Pancreas (tissue), 10 donors: ENCODE data around the gene BEST4. TPM values are rescaled to one million over a fixed set of nuclear protein-coding genes. Genes with fewer than 3 reads are reported as not detected.
A peak's percentile ranks its signal among the peaks of the same experiment; 100 is the strongest.

ENCODE experiments used
- ATAC-seq, 4 donors: fragments of 200-7000 bp; cut with Tn5 transposase; one replicate each; pipeline versions ENCODE4 v1.8.0 to v1.9.1; 2020; ENCODE audit warnings: mild to moderate bottlenecking in 4 of 4, moderate library complexity in 4 of 4
- DNase-seq, 6 donors: peaks; one replicate each; pipeline ENCODE4 v3.0.0-alpha.2; 2020
- FAIRE-seq: peaks from 2 replicates; lab custom pipeline; 2012; peaks lifted over from hg19 to GRCh38; lab: Jason Lieb, UNC
- H3K27ac ChIP-seq, 4 donors: fragments of 200-600 bp; sonication (generic); 1 replicate in 3 of 4; 2 replicates in 1 of 4; pipeline versions ENCODE4 v1.5.0 to v1.8.0; 2020
- H3K27me3 ChIP-seq, 4 donors: fragments of 200-600 bp; one replicate each; pipeline ENCODE4 v1.8.0; 2021
- H3K36me3 ChIP-seq, 3 donors: fragments of 200-600 bp; sonication (generic) in 1 of 3; one replicate each; pipeline versions ENCODE4 v1.5.0 to v1.8.0; 2020 to 2021
- H3K4me1 ChIP-seq, 3 donors: fragments of 200-600 bp; one replicate each; pipeline ENCODE4 v1.8.0; 2021
- H3K4me3 ChIP-seq, 4 donors: fragments of 200-600 bp; sonication (generic) in 2 of 4; one replicate each; pipeline versions ENCODE4 v1.5.0 to v1.8.0; 2020 to 2021
- H3K9me3 ChIP-seq, 4 donors: fragments of 200-600 bp; one replicate each; pipeline ENCODE4 v1.8.0; 2021
- CTCF ChIP-seq, 4 donors: fragments of 200-600 bp; sonication (generic) in 3 of 4; IDR thresholded peaks; one replicate each; pipeline versions ENCODE4 v1.5.0 to v1.8.0; 2021; ENCODE audit warnings: antibody characterized with exemption in 4 of 4
- WGBS, 2 donors: extraction: QIAGEN DNeasy Blood & Tissue Kit; methylation state at CpG; one replicate each; pipeline ENCODE4 v1.1.7; 2013; 5-methylcytosine and 5-hydroxymethylcytosine counted together
- intact Hi-C, 3 donors: fragments of 100-400 bp; cut with DNase I; formaldehyde crosslinking; loops; one replicate each; pipeline versions ENCODE4 v1.11.1 to v1.14.2; 2022
- polyA plus RNA-seq, 2 donors: library from polyadenylated mRNA; stranded (reverse); fragments of 200-250 nt; gene quantifications; one replicate each; pipeline ENCODE4 v1.2.3, GENCODE V29; 2013
- total RNA-seq, 6 donors: library from RNA; stranded (reverse); fragmentation: NEBNext Ultra II Directional in 4 of 6; extraction: Animal tissue kit (Norgen Biotek cat#: 25700) in 4 of 6; gene quantifications; one replicate each; pipeline versions ENCODE4 v1.2.1 to v1.2.4, GENCODE V29; 2021 to 2023
- donor health status: healthy with polysubstance abuse.
- donor health status: DM: no; HTN: no; CAD: no; lungs with moderate emphysema.
- donor health status: DM: no; HTN: no; CAD: no.
- donor health status: control.
- donor health status: control.
- donor health status: Bipolar disorder and iron deficiency.
- donor health status: DM: yes; HTN: yes; CAD: no.
- donor health status: DM: no; HTN: no; CAD: no.
- donor health status: DM: no; HTN: no; CAD: no.
- donor health status: DM: yes; HTN: yes; CAD: no.

BEST4 gene
- total and polyA plus RNA-seq, 8 donors, result 0.12 to 0.68 (median 0.36) TPM

DNA sequence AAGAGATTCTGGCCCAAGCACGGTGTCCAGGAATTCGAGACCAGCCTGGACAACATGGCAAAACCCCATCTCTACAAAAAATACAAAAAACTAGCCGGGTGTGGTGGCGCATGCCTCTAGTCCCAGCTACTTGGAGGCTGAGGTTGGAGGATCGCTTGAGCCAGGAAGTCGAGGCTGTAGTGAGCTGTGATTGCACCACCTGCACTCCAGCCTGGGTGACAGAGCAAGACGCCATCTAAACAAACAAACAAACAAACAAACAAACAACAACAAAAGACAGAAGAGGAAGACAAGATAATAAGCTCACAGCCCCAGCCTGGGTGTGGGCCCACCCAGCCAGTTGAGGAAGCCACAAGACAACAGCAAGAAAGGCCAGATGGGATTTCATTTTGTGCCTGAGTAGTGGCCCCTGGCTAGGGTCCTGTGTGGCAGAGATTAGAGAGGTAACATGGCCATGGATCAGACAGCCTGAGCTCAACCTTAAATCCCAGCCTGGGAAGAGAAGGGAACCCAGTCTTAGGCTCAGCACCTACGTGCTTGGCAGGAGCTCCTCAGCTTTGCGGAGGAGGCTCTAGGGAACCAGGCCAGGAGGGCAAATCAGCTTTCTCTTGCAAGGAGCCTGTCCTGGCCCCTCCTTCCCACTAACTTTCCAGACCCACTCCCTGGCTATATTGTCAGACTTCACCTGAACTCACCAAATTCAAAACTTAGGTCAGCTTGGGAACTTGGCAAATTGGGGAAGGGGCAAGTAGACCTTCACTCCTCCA lies 4.9 kb upstream of the BEST4 start:
- ATAC-seq (no peak), FAIRE-seq (no peak), DNase-seq (peak in 2 of 6 donors; percentile 13 to 27)
- H3K36me3 ChIP-seq, result no peaks in the 10 kb centered on the region
- no peaks in the 10 kb centered on the region for H3K27me3 ChIP-seq
- H3K4me1 ChIP-seq, result no peaks in the 10 kb centered on the region
- no peak overlapping the region for H3K4me3 ChIP-seq
- no peak for TF ChIP-seq CTCF (IDR thresholded peaks at IDR 0.05)
- 82 to 83% methylated on average over 9 of the region's 9 CpGs for WGBS, 2 donors
- no peak overlapping the region for H3K27ac ChIP-seq
- H3K9me3 ChIP-seq, result no peaks in the 10 kb centered on the region
- intact Hi-C loops, result loop anchor here in 1 of 3 donors (10.0 kb wide), 1 partner anchor 512 kb away; no protein-coding TSS in a partner anchor

DNA sequence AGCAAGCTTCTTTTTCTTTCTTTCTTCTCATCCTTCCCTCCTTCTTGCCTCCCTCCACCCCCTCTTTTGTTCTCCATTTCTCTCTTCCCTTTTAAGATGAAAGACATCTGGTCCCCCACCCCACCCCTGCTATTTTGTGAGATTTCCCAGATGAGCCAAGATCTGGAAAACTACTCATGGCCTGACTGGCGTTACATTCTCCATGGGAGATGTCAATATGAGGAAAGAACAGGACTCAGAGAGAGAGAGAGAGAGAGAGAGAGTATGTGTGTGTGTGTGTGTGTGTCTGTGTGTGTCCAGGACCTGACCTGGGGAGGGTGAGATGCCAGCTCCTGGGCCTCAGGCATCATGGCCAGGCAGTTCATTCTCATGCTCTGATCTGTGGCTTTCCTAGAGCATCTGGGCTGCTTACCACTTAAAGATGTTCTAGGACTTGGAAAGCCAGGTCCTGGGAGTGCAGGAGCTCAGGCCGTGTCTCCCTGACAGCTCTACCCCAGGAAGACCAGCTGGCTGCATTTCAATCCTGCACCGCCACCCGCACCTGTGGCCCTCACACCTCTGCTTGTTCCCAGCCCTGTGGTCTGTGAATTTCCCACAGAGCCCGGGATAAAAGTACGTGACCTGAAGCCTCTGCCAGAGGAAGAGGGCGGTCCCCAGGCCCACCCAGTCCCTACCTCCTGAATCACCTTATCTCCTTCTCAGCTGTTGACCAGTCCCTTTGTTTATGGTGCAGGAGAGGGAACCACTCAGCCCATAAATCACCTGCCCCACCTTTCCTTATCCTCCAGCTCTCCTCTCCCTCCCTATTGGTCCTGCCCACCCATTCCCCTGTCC lies 3.2 kb upstream of the BEST4 start:
- FAIRE-seq, result no peak
- no peaks in the 10 kb centered on the region for H3K27me3 ChIP-seq
- no peak overlapping the region for H3K27ac ChIP-seq
- H3K4me1 ChIP-seq, result peaks cover 0 to 3% (median 0%) of the 10 kb centered on the region in 3 donors
- peak in 1 of 6 donors; percentile 28 for DNase-seq
- no peaks in the 10 kb centered on the region for H3K36me3 ChIP-seq
- intact Hi-C loops, result loop anchor here in 1 of 3 donors (10.0 kb wide), 1 partner anchor 514 kb away; no protein-coding TSS in a partner anchor
- H3K9me3 ChIP-seq, result no peaks in the 10 kb centered on the region
- no peak for TF ChIP-seq CTCF (IDR thresholded peaks at IDR 0.05)
- 35 to 50% methylated on average over 7 of the region's 7 CpGs for WGBS, 2 donors
- peak in 1 of 4 donors; percentile 10 for ATAC-seq
- H3K4me3 ChIP-seq, result no peak overlapping the region

GRCh38 chr1:44787506-44787905 lies 464 bp downstream of the BEST4 start:
- Histone ChIP-seq H3K4me1 (peaks cover 0 to 10% (median 0%) of the 10 kb centered on the region in 3 donors), H3K4me3 (no peak overlapping the region), H3K9me3 (no peaks in the 10 kb centered on the region), H3K27me3 (no peaks in the 10 kb centered on the region), H3K27ac (no peak overlapping the region), H3K36me3 (no peaks in the 10 kb centered on the region)
- intact Hi-C loops, result loop anchor here in 1 of 3 donors (5.0 kb wide), 2 partner anchors 55 to 225 kb away; partner anchors contain the start of genes HECTD3, PTCH2 and UROD
- ATAC-seq (no peak), DNase-seq (peak in 2 of 6 donors; percentile 12 to 55), FAIRE-seq (no peak)
- WGBS, 2 donors, result 94 to 95% methylated on average over 10 of the region's 10 CpGs
- TF ChIP-seq CTCF (IDR thresholded peaks at IDR 0.05), result no peak

- Histone ChIP-seq H3K4me1 (peaks cover 0 to 10% (median 0%) of the 10 kb centered on the region in 3 donors), H3K9me3 (no peaks in the 10 kb centered on the region), H3K36me3 (no peaks in the 10 kb centered on the region), H3K27ac (peak overlapping the region in 3 of 4 donors; percentile 43 to 61 (median 54)), H3K27me3 (no peaks in the 10 kb centered on the region), H3K4me3 (peak overlapping the region in 2 of 4 donors; percentile 44 to 53)
- DNase-seq (peak in 2 of 6 donors; percentile 27 to 62), ATAC-seq (no peak), FAIRE-seq (no peak)
- 83 to 87% methylated on average over 9 of the region's 9 CpGs for WGBS, 2 donors
- no peak for TF ChIP-seq CTCF (IDR thresholded peaks at IDR 0.05)
- intact Hi-C loops, result loop anchor here in 1 of 3 donors (5.0 kb wide), 2 partner anchors 55 to 225 kb away; partner anchors contain the start of genes HECTD3, PTCH2 and UROD
These were observed 1.0 kb downstream of the BEST4 start for GRCh38 chr1:44786841-44787426.
